MM.1S (cell line): ENCODE measurements around the gene EMSY.
"Not testable (repeated sequence)": the region's sequence is repeated elsewhere in the genome, so short reads cannot be mapped to it uniquely, and the experiment has no call there.

Source experiments
- EZH2 ChIP-seq: fragments of 300-600 bp; sonication (generic); optimal IDR thresholded peaks from 2 replicates; pipeline ENCODE3; 2017; ENCODE audit warnings: low read depth, mild to moderate bottlenecking, antibody characterized with exemption, low read length, mixed read lengths
- TF ChIP-seq, protein P1 (sequence below): fragments of 300-600 bp; sonication (generic); IDR thresholded peaks from 2 replicates; pipeline ENCODE4 v1.5.1; 2016; ENCODE audit warnings: antibody characterized with exemption, low read length, mixed read lengths

DNA sequence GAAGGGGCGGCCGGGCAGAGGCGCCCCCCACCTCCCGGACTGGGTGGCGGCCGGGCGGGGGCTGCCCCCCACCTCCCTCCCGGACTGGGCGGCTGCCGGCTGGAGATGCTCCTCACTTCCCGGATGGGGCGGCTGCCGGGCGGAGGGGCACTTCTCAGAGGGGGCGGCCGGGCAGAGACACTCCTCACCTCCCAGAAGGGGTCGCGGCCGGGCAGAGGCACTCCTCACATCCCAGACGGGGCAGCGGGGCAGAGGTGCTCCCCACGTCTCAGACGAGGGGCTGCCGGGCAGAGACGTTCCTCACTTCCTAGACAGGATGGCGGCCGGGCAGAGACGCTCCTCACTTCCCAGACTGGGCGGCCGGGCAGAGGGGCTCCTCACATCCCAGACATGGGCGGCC is 137.7 kb downstream of the EMSY start:
- TF ChIP-seq, protein P1, sequence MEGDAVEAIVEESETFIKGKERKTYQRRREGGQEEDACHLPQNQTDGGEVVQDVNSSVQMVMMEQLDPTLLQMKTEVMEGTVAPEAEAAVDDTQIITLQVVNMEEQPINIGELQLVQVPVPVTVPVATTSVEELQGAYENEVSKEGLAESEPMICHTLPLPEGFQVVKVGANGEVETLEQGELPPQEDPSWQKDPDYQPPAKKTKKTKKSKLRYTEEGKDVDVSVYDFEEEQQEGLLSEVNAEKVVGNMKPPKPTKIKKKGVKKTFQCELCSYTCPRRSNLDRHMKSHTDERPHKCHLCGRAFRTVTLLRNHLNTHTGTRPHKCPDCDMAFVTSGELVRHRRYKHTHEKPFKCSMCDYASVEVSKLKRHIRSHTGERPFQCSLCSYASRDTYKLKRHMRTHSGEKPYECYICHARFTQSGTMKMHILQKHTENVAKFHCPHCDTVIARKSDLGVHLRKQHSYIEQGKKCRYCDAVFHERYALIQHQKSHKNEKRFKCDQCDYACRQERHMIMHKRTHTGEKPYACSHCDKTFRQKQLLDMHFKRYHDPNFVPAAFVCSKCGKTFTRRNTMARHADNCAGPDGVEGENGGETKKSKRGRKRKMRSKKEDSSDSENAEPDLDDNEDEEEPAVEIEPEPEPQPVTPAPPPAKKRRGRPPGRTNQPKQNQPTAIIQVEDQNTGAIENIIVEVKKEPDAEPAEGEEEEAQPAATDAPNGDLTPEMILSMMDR: not testable (repeated sequence)
- TF ChIP-seq EZH2: not testable (repeated sequence)
